Hematopoietic multipotent progenitor cell (in vitro differentiated cells): ENCODE data around the gene MYRF. TPM values are rescaled to one million over a fixed set of nuclear protein-coding genes. Genes with fewer than 3 reads are reported as not detected.

Source experiments
- DNase-seq, 3 donors: peaks; one replicate each; pipeline ENCODE4 v3.0.0-alpha.2; 2011 to 2015; ENCODE audit warnings: low read depth in 2 of 3, low spot score in 2 of 3
- total RNA-seq: library from RNA; depleted of rRNA; stranded (reverse); fragments of >200 nt; gene quantifications from one replicate; pipeline ENCODE4 v1.2.3, GENCODE V29; 2012

MYRF gene
- total RNA-seq, 1 donor = 0.27 TPM

- DNase-seq = peak in 2 of 3 donors; percentile 96 to 99
Measured at GRCh38 chr11:61834278-61835048, 82.0 kb downstream of the MYRF start.

GRCh38 chr11:61836193-61836592 is 83.8 kb downstream of the MYRF start:
- DNase-seq = no peak

- DNase-seq = no peak
Measured at GRCh38 chr11:61837411-61838005, 85.1 kb downstream of the MYRF start.

Other genes with a start within 250 kb of the MYRF start
- gene LRRC10B, start 243.9 kb upstream of the MYRF start, total RNA-seq = under 0.01 TPM
- gene SYT7, start 171.6 kb upstream of the MYRF start, total RNA-seq = 0.27 TPM
- gene DAGLA, start 72.2 kb upstream of the MYRF start, total RNA-seq = 0.54 TPM
- 96.7 TPM for gene TMEM258, start 40.0 kb downstream of the MYRF start, total RNA-seq
- 31.5 TPM for gene FEN1, start 40.3 kb downstream of the MYRF start, total RNA-seq
- 61.1 TPM for gene FADS1, start 64.4 kb downstream of the MYRF start, total RNA-seq
- 110 TPM for gene FADS2, start 75.7 kb downstream of the MYRF start, total RNA-seq
- 52.2 TPM for gene FADS3, start 138.9 kb downstream of the MYRF start, total RNA-seq
- gene RAB3IL1, start 164.9 kb downstream of the MYRF start, total RNA-seq = 0.54 TPM
- gene BEST1, start 197.7 kb downstream of the MYRF start, total RNA-seq = 1.9 TPM
- gene FTH1, start 215.0 kb downstream of the MYRF start, total RNA-seq = 500 TPM